Uterus (tissue), 4 donors: ENCODE data around the gene CYP8B1. TPM values are rescaled to one million over a fixed set of nuclear protein-coding genes. Genes with fewer than 3 reads are reported as not detected.

Experiments used
- DNase-seq, 2 donors: peaks; one replicate each; pipeline ENCODE4 v3.0.0-alpha.2; 2019 to 2020
- H3K27ac ChIP-seq, 2 donors: fragments of 200-600 bp; sonication (generic); 1 replicate in 1 of 2; 2 replicates in 1 of 2; pipeline ENCODE4 v1.5.1; 2016 to 2018
- H3K27me3 ChIP-seq, 2 donors: fragments of 200-600 bp; sonication (generic); one replicate each; pipeline ENCODE4 v1.5.1; 2018 to 2019; ENCODE audit warnings: control low read depth in 1 of 2
- H3K36me3 ChIP-seq, 2 donors: fragments of 200-600 bp; sonication (generic); one replicate each; pipeline ENCODE4 v1.5.1; 2019; ENCODE audit warnings: control low read depth in 1 of 2
- H3K4me1 ChIP-seq, 2 donors: fragments of 200-600 bp; sonication (generic); one replicate each; pipeline ENCODE4 v1.5.1; 2018 to 2019; ENCODE audit warnings: control low read depth in 1 of 2
- H3K4me3 ChIP-seq, 2 donors: fragments of 200-600 bp; sonication (generic); 1 replicate in 1 of 2; 2 replicates in 1 of 2; pipeline ENCODE4 v1.5.1; 2018 to 2019; ENCODE audit warnings: mild to moderate bottlenecking in 1 of 2
- H3K9me3 ChIP-seq, 2 donors: fragments of 200-600 bp; sonication (generic); one replicate each; pipeline ENCODE4 v1.5.1; 2019; ENCODE audit warnings: control low read depth in 1 of 2
- CTCF ChIP-seq, 4 experiments: fragments of 200-600 bp in 2 of 4; fragments of 450-650 bp in 2 of 4; sonication (generic) in 2 of 4; IDR thresholded peaks; one replicate each; pipeline ENCODE4 v1.5.1; 2016 to 2019; ENCODE audit warnings: antibody characterized with exemption in 4 of 4, mild to moderate bottlenecking in 2 of 4, moderate library complexity in 1 of 4
- POLR2A ChIP-seq, 2 donors: fragments of 450-650 bp; IDR thresholded peaks; one replicate each; pipeline ENCODE4 v1.6.1; 2016; ENCODE audit warnings: antibody characterized with exemption in 2 of 2, mild to moderate bottlenecking in 1 of 2, moderate library complexity in 1 of 2
- intact Hi-C: fragments of 100-400 bp; cut with DNase I; formaldehyde crosslinking; loops from one replicate; pipeline ENCODE4 v1.15.1; 2023; ENCODE audit warnings: low total_unique reads
- total RNA-seq, 4 donors: library from RNA; depleted of rRNA in 3 of 4; stranded (reverse); fragments of >200 nt in 3 of 4; gene quantifications; one replicate each; pipeline versions ENCODE4 v1.1.0 to v1.2.4, GENCODE V29; 2014 to 2023
- donor health status: DM: yes; HTN: yes; CAD: no.

CYP8B1 gene
- total RNA-seq, 4 donors from 2014 or later, result not detected

- Histone ChIP-seq H3K4me1 (no peaks in the 10 kb centered on the region), H3K4me3 (no peak overlapping the region), H3K27ac (no peak overlapping the region), H3K27me3 (no peaks in the 10 kb centered on the region), H3K36me3 (no peaks in the 10 kb centered on the region), H3K9me3 (no peaks in the 10 kb centered on the region)
- TF ChIP-seq CTCF (IDR thresholded peaks at IDR 0.05) (peak in 2 of 4 experiments; percentile 14 to 32), POLR2A (IDR thresholded peaks at IDR 0.05) (no peak)
- no peak for DNase-seq
- intact Hi-C loops, result loop anchor here (10.0 kb wide), 1 partner anchor 46 kb away; no protein-coding TSS in a partner anchor
Measured at GRCh38 chr3:42830437-42831320, 45.0 kb downstream of the CYP8B1 start.

GRCh38 chr3:42829628-42830436 lies 45.8 kb downstream of the CYP8B1 start:
- Histone ChIP-seq H3K4me1 (no peaks in the 10 kb centered on the region), H3K36me3 (no peaks in the 10 kb centered on the region), H3K27ac (no peak overlapping the region), H3K27me3 (no peaks in the 10 kb centered on the region), H3K4me3 (no peak overlapping the region), H3K9me3 (no peaks in the 10 kb centered on the region)
- no peak for DNase-seq
- TF ChIP-seq CTCF (IDR thresholded peaks at IDR 0.05), result no peak
- TF ChIP-seq POLR2A (IDR thresholded peaks at IDR 0.05), result no peak
- intact Hi-C loops, result loop anchor here (10.0 kb wide), 1 partner anchor 45 kb away; no protein-coding TSS in a partner anchor

GRCh38 chr3:42829083-42829627 lies 46.5 kb downstream of the CYP8B1 start:
- Histone ChIP-seq H3K9me3 (no peaks in the 10 kb centered on the region), H3K4me1 (no peaks in the 10 kb centered on the region), H3K36me3 (no peaks in the 10 kb centered on the region), H3K4me3 (no peak overlapping the region), H3K27ac (no peak overlapping the region), H3K27me3 (no peaks in the 10 kb centered on the region)
- TF ChIP-seq CTCF (IDR thresholded peaks at IDR 0.05) (no peak), POLR2A (IDR thresholded peaks at IDR 0.05) (no peak)
- intact Hi-C loops, result no loop called here
- no peak for DNase-seq

- no peak for TF ChIP-seq CTCF (IDR thresholded peaks at IDR 0.05)
- TF ChIP-seq POLR2A (IDR thresholded peaks at IDR 0.05), result no peak
- H3K4me1 ChIP-seq, result no peaks in the 10 kb centered on the region
Measured at GRCh38 chr3:42827654-42828053, 48.0 kb downstream of the CYP8B1 start.

More at GRCh38 chr3:42827654-42828053, 48.0 kb downstream of the CYP8B1 start:
- intact Hi-C loops, result no loop called here
- no peak for DNase-seq
- H3K9me3 ChIP-seq, result no peaks in the 10 kb centered on the region
- no peak overlapping the region for H3K27ac ChIP-seq
- no peaks in the 10 kb centered on the region for H3K36me3 ChIP-seq
- no peaks in the 10 kb centered on the region for H3K27me3 ChIP-seq
- H3K4me3 ChIP-seq, result no peak overlapping the region
